Activated B cell treated with CpG ODN at 0.5 μM for 24 hours (primary cell): ENCODE results near the gene CSNK1G1. TPM values are rescaled to one million over a fixed set of nuclear protein-coding genes. Genes with fewer than 3 reads are reported as not detected.

Source experiments
- ATAC-seq: fragments of 200-7000 bp; cut with Tn5 transposase; one replicate; pipeline ENCODE4 v1.10.0; 2021; ENCODE audit warnings: low read depth, mild to moderate bottlenecking, moderate library complexity
- CTCF ChIA-PET: fragments of 350-600 bp; sonication (Branson Sonifier 250); formaldehyde crosslinking; loops from one replicate; lab custom pipeline; 2021; ENCODE audit warnings: antibody characterized with exemption; lab: Charles Lee
- POLR2A ChIA-PET: fragments of 350-600 bp; sonication (Branson Sonifier 250); formaldehyde crosslinking; loops from one replicate; lab custom pipeline; 2021; ENCODE audit warnings: antibody characterized with exemption; lab: Charles Lee
- DNase-seq: peaks from one replicate; pipeline ENCODE4 v3.0.0; 2022
- H3K27ac Mint-ChIP-seq: one replicate; pipeline ENCODE4 v1.8.0; 2020; ENCODE audit warnings: mixed read lengths
- H3K27me3 Mint-ChIP-seq: one replicate; pipeline ENCODE4 v1.8.0; 2021; ENCODE audit warnings: mixed read lengths
- H3K36me3 Mint-ChIP-seq: one replicate; pipeline ENCODE4 v1.8.0; 2021; ENCODE audit warnings: low read depth, mixed read lengths
- H3K4me1 Mint-ChIP-seq: one replicate; pipeline ENCODE4 v1.8.0; 2021; ENCODE audit warnings: mixed read lengths
- H3K4me3 Mint-ChIP-seq: one replicate; pipeline ENCODE4 v1.8.0; 2020; ENCODE audit warnings: mild to moderate bottlenecking, mixed read lengths
- H3K9me3 Mint-ChIP-seq: one replicate; pipeline ENCODE4 v1.8.0; 2020; ENCODE audit warnings: mixed read lengths
- intact Hi-C: fragments of 100-400 bp; cut with micrococcal nuclease; formaldehyde crosslinking; loops from one replicate; pipeline ENCODE4 v1.15.1; 2024
- total RNA-seq: library from RNA; stranded (reverse); gene quantifications from 2 replicates; pipeline ENCODE4 v1.2.3, GENCODE V29; 2022
- TF ChIP-seq, protein P1 (sequence below): fragments of 200-600 bp; IDR thresholded peaks from one replicate; pipeline ENCODE4 v1.8.0; 2022; ENCODE audit warnings: antibody characterized with exemption, mild to moderate bottlenecking

The CSNK1G1 gene
- total RNA-seq, 1 donor from 2014 or later: 26.6 TPM

DNA sequence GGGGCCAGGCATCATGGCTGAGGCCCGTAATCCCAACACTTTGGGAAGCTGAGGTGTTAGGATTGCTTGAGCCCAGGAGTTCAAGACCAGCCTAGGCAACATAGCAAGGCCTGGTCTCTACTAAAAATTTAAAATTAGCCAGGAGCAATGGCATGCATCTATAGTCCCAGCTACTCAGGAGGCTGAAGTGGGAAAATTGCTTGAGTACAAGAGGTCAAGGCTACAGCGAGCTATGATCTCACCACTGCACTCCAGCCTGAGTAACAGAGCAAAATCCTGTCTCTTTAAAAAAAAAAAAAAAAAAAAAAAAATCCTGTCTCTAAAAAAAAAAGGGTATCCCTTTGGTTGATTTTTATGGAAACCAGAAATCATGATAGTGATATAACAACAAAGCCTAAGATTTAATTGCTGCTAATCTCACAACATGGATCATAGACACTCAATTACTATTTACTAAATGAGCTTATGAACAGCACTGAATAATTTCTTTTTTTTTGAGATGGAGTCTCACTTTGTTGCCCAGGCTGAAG, 13.2 kb upstream of the CSNK1G1 start:
- DNase-seq (no peak), ATAC-seq (no peak)
- Mint-ChIP-seq H3K9me3 (no peaks in the 10 kb centered on the region), H3K27ac (no peak overlapping the region), H3K36me3 (no peaks in the 10 kb centered on the region), H3K4me3 (no peak overlapping the region), H3K27me3 (no peaks in the 10 kb centered on the region), H3K4me1 (peaks cover 9% of the 10 kb centered on the region)
- POLR2A ChIA-PET: interaction anchor here (0.8 kb wide), 1 partner anchor 18 kb away, joined by 10 read pairs; no protein-coding TSS in a partner anchor
- TF ChIP-seq, protein P1, sequence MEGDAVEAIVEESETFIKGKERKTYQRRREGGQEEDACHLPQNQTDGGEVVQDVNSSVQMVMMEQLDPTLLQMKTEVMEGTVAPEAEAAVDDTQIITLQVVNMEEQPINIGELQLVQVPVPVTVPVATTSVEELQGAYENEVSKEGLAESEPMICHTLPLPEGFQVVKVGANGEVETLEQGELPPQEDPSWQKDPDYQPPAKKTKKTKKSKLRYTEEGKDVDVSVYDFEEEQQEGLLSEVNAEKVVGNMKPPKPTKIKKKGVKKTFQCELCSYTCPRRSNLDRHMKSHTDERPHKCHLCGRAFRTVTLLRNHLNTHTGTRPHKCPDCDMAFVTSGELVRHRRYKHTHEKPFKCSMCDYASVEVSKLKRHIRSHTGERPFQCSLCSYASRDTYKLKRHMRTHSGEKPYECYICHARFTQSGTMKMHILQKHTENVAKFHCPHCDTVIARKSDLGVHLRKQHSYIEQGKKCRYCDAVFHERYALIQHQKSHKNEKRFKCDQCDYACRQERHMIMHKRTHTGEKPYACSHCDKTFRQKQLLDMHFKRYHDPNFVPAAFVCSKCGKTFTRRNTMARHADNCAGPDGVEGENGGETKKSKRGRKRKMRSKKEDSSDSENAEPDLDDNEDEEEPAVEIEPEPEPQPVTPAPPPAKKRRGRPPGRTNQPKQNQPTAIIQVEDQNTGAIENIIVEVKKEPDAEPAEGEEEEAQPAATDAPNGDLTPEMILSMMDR: no peak
- intact Hi-C loops: no loop called here
- CTCF ChIA-PET: interaction anchor here (1.0 kb wide), 1 partner anchor 16 kb away, joined by 3 read pairs; no protein-coding TSS in a partner anchor

DNA sequence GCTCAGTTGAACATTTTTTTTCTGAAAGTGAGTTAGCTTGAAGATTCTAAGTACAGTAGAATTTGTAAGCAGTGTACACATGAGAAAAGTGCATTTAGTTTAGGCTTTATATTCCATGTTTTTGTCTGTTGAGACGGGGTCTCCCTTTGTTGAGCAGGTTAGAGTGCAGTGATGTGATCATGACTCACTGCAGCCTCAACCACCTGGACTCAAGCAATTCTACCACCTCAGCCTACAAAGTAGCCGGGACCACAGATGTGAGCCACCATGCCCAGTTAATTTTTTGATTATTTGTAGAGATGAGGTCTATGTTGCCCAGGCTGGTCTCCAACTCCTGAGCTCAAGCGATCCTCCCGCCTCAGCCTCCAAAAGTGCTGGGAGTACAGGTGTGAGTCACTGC, 5.3 kb upstream of the CSNK1G1 start:
- H3K4me3 Mint-ChIP-seq: no peak overlapping the region
- peaks cover 6% of the 10 kb centered on the region for H3K4me1 Mint-ChIP-seq
- TF ChIP-seq, protein P1: no peak
- no peak for ATAC-seq
- H3K9me3 Mint-ChIP-seq: no peaks in the 10 kb centered on the region
- no peak for DNase-seq
- H3K27me3 Mint-ChIP-seq: no peaks in the 10 kb centered on the region
- CTCF ChIA-PET: no interaction called here
- no peak overlapping the region for H3K27ac Mint-ChIP-seq
- POLR2A ChIA-PET: no interaction called here
- intact Hi-C loops: no loop called here
- no peaks in the 10 kb centered on the region for H3K36me3 Mint-ChIP-seq

DNA sequence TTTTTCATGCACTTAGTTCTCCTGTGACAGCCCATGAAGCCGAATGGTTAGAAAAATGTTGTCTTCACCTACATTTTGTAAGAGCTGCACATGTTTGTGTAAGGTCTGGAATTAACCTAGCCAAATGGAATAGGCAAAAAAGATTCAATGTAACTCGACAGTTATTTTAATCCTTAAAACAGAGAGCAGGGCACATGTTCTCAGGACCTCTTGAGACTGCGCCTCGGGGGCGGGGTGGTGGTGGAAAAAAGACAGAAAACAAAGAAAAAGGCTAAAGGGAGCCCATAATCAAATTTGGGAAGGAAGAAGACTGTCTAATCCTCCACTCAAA, 702 bp upstream of the CSNK1G1 start:
- Mint-ChIP-seq H3K27ac (peak overlapping the region; percentile 80), H3K27me3 (no peaks in the 10 kb centered on the region), H3K4me1 (peaks cover 17% of the 10 kb centered on the region), H3K9me3 (no peaks in the 10 kb centered on the region), H3K4me3 (peak overlapping the region; percentile 87), H3K36me3 (peaks cover 4% of the 10 kb centered on the region)
- no peak for DNase-seq
- no peak for ATAC-seq
- intact Hi-C loops: loop anchor here (1.0 kb wide), 5 partner anchors 25 to 347 kb away; partner anchors contain the start of genes PCLAF, PPIB, TRIP4 and ZNF609
- TF ChIP-seq, protein P1: no peak
- CTCF ChIA-PET: no interaction called here
- POLR2A ChIA-PET: interaction anchor here (2.1 to 2.2 kb wide), 2 partner anchors 31 to 194 kb away, joined by 6 to 16 read pairs; partner anchors contain the start of genes PPIB and TRIP4

DNA sequence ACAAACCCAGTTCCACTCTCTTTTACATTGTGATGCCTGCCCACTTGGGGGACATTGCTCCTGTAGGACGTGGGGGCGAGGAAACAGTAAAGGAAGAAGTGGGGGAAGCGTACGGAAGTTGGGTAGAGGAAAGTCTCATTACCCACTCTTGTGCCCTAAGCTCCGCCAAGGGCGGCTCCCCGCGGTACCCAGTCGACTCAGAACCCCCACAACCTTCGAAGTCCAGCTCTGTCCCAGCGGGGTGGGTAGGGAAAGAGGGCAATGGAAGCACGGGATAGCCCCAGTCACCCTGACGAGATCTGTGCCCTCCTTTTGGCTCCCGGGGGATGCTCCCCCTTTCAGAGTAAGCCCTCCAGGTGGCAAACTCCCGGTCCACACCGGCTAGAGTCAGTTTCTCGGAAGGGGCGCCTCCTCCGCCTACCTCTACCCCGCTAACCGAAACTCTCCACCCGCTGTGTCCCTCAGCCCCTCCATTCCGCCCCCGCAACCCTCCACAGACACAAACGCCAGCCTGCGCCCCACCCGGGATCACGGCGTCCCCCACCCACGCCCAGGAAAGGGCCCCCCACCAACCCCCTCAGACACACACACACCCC, 527 bp downstream of the CSNK1G1 start:
- Mint-ChIP-seq H3K36me3 (peaks cover 7% of the 10 kb centered on the region), H3K27ac (peak overlapping the region; percentile 80), H3K4me1 (peaks cover 17% of the 10 kb centered on the region), H3K27me3 (no peaks in the 10 kb centered on the region), H3K4me3 (peak overlapping the region; percentile 87), H3K9me3 (no peaks in the 10 kb centered on the region)
- ChIA-PET POLR2A (interaction anchor here (0.6 to 2.2 kb wide), 3 partner anchors 33 to 193 kb away, joined by 4 to 16 read pairs (median 6); partner anchors contain the start of genes PPIB and TRIP4), CTCF (no interaction called here)
- no peak for DNase-seq
- intact Hi-C loops: no loop called here
- peak; percentile 28 for ATAC-seq
- TF ChIP-seq, protein P1: no peak

DNA sequence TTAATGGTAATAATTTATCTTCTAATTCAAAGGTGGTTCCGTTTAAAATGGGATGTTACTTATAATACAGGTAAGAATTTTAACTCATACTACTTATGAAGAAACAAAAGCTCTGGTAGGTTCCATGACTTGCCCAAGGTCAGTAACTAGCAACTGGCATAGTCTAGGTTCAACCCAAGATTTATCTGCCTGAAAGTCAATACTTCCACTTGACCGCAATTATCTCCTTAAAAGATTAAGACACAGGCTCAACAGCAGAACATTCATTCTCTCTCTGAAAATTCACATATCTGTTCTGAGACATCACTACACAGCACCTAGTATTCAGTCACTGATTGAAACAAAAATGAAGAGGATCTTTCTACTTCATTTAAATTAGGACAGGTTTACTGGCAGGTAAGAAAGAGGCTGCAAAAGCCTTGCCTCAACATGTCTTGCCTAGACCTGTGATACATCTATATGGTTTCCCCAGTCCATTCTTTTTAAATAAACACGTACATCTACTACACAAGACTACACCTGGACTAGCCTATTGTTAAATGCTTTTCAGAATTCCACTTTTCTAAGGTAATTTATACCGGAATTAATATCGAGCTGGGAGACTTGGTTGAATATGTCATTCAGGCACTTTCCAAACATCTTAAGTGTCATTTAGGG, 1.2 kb downstream of the CSNK1G1 start:
- H3K36me3 Mint-ChIP-seq: peaks cover 7% of the 10 kb centered on the region
- ChIA-PET CTCF (no interaction called here), POLR2A (interaction anchor here (2.1 to 2.2 kb wide), 2 partner anchors 33 to 193 kb away, joined by 6 to 16 read pairs; partner anchors contain the start of genes PPIB and TRIP4)
- ATAC-seq (no peak), DNase-seq (no peak)
- H3K27me3 Mint-ChIP-seq: no peaks in the 10 kb centered on the region
- H3K9me3 Mint-ChIP-seq: no peaks in the 10 kb centered on the region
- TF ChIP-seq, protein P1: no peak
- H3K27ac Mint-ChIP-seq: peak overlapping the region; percentile 80
- peaks cover 17% of the 10 kb centered on the region for H3K4me1 Mint-ChIP-seq
- intact Hi-C loops: no loop called here
- peak overlapping the region; percentile 87 for H3K4me3 Mint-ChIP-seq
